Subcutaneous adipose tissue (tissue), 4 donors: ENCODE results near the gene ZC3H12D. TPM values are rescaled to one million over a fixed set of nuclear protein-coding genes. Genes with fewer than 3 reads are reported as not detected.

Source experiments
- total RNA-seq, 4 donors: library from RNA; depleted of rRNA; stranded (reverse); fragments of >200 nt; gene quantifications; one replicate each; pipeline ENCODE4 v1.1.0, GENCODE V29; 2016
- TF ChIP-seq, protein P1 (sequence below): fragments of 450-650 bp; IDR thresholded peaks from one replicate; pipeline ENCODE4 v1.5.1; 2016; ENCODE audit warnings: low read depth, mild to moderate bottlenecking, control low read depth, antibody characterized with exemption, moderate library complexity

The ZC3H12D gene
- total RNA-seq: 10 to 100 TPM in 1 of 4 donors, 1 to 10 TPM in 3; 1.8 to 11.2 (median 4.8) TPM

DNA sequence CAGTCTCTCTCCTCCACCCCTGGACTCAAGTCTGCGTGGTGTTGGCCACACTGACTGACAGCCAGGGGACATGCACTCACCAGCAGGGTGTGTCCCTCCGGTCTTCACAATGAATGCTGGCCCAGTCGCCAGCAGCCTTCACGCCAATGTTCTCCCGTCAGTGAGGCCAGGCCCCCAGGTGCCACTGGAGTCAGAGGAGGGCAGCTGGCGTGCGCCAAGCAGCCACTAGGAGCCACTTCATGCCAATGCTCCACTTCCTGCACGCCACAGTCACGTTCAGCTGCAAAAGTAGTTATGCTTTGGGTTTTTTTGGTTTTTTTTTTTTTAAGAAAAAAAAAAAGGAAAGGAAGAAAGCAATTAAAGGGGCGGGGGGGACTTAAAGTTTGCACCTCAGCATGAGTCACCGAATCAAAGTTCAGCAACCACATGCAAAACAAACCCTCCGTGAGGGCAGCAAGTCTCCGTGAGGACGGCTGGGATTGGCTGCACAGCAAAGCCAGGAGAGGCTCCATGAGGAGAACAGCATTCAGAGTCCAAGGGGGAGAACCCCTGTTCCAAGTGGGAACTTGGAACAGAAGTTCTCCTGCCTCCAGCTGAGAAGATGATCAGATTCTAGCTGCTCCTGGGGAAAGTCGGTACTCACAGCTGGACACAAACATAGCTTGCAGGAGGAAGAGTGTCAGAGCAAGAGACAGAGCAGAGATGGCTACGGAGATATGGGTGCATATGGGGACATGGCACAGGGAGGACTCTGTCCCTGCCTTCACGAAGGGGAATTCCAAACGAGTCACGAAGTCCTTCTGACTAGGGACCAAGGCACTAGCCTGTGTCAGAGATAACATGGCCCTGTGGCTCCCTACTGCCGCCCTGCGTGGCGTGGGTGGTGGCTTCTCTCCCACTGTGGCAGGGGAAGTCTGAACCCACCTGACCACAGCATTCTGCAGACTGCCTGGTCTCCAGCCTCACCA lies at the start of gene ZC3H12D:
Gene ZC3H12D (minus strand): TSS at position 282 of the 968 bp plus-strand sequence. CDS start 10,471 bp downstream, outside the sequence.
- TF ChIP-seq, protein P1, sequence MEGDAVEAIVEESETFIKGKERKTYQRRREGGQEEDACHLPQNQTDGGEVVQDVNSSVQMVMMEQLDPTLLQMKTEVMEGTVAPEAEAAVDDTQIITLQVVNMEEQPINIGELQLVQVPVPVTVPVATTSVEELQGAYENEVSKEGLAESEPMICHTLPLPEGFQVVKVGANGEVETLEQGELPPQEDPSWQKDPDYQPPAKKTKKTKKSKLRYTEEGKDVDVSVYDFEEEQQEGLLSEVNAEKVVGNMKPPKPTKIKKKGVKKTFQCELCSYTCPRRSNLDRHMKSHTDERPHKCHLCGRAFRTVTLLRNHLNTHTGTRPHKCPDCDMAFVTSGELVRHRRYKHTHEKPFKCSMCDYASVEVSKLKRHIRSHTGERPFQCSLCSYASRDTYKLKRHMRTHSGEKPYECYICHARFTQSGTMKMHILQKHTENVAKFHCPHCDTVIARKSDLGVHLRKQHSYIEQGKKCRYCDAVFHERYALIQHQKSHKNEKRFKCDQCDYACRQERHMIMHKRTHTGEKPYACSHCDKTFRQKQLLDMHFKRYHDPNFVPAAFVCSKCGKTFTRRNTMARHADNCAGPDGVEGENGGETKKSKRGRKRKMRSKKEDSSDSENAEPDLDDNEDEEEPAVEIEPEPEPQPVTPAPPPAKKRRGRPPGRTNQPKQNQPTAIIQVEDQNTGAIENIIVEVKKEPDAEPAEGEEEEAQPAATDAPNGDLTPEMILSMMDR: no peak

DNA sequence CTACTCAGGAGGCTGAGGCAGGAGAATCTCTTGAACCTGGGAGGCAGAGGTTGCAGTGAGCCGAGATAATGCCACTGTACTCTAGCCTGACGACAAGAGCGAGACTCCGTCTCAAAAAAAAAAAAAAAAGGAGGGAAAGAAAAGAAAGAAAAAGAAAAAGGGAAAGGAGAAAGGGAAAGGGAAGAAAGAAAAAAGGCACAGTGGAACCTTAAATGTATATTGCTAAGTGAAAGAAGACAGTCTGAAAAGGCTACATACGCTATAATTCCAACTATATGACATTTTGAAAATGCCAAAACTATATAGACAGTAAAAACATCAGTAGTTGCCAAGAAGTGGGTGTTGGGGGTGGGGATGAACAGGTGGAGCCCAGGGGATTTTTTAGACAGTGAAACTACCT lies 44.8 kb upstream of the ZC3H12D start:
- TF ChIP-seq, protein P1: no peak

DNA sequence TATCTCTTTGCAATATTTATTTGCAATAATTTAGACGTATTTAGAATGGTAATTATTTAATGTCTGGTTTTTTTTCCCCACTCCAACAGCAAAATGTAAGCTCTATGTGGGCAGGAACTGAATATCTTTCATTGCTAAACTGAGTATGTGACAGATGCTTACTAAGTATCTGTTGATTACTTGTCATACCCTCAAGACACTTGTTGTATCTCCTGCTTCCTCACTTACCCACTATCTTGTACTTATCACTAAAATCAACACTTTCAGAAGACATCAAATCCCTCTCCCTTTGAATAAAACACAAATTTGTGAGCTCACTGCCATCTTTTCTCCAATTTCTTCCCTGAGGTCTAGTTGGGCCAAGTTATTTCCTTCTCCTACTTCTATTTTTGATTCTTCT lies 30.7 kb upstream of the ZC3H12D start:
- TF ChIP-seq, protein P1: no peak

DNA sequence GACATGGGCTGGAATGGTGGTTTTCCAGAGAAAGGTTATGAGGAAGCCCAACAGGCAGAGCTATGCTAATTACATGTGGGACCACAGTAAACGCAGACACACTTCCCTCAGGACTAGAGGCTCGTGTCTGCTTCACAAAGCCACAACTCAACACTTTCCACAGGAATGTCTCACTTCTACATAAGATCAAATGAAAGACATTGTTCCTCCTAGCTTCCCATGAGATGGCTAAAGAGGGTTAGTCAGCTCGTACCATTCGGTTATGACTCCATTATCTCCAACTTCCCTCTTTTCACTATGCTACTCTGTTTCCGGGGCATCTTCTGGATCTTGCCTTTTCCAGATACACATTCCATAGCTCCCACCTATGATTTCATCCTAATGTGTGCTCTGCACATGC lies 29.1 kb upstream of the ZC3H12D start:
- TF ChIP-seq, protein P1: no peak

DNA sequence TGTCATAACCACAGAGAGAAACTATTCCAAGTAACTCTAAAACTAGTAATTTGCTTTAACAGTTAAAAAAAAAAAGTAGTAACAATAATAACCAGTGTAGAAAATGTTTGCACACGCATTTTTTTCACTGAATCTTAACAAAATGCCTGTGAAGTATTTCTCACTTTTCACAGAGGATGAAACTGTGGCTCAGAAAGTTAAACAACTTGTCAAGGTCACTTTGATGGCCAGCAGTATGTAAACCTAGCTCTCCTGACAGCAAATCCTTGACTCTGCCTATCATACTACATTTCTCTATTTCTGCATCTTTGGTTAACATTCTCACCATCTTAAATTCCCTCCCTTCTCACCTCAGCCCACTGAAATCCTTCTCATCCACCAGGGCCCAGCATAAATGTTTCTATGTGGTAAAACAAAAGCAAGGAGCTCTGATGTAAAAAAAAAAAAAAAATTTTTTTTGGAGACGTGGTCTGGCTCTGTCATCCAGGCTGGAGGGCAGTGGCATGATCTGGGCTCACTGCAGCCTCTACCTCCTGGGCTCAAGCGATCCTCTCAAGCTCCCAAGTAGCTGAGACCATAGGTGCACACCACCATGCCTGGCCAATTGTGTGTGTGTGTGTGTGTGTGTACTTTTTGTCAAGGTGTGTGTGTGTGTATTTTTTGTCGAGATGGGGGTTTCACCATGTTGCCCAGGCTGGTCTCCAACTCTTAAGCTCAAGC lies 26.1 kb upstream of the ZC3H12D start:
- TF ChIP-seq, protein P1: no peak

DNA sequence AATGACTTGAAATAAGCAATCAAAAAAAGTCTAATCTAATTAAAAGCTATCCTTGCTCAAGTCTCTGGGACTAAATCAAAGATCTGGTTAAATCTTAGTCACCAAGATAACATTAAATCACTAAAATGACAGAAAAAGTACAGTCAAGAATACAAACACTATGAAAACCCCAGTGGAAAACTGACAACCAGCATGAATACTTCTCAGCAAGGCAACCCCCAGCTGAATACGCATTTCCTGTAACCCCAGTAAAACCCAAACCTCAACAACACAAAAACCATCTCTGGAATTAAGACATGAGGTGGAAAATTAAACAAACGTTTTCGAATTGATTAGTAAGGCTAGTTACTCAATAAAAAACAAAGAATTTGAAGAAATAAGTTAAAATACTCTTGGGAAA lies 23.7 kb upstream of the ZC3H12D start:
- TF ChIP-seq, protein P1: no peak

DNA sequence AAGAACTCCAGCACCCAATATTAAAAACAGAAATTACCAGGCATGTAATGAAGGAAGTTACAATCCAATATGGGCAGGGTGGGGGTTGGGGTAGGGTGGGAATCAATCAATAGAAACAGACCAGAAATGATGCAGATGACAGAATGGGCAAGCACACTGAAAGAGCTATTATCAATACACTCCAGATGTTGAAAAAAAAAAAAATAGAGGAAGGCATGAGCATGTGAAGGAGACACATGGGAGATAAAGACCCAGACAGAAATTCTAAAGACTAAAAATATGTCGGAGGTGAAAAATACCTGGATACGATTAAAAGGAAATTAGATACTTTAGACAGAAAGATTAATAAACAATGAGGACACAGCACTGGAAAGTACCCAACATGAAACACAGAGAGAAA lies 19.1 kb upstream of the ZC3H12D start:
- TF ChIP-seq, protein P1: no peak
